GM12891 (cell line): ENCODE measurements around the gene SRP14.
"Not testable (repeated sequence)": the region's sequence is repeated elsewhere in the genome, so short reads cannot be mapped to it uniquely, and the experiment has no call there.

Experiments used
- DNase-seq: peaks from one replicate; pipeline ENCODE4 v3.0.0; 2011; ENCODE audit warnings: low spot score; ENCODE audit not compliant: insufficient read length
- FAIRE-seq: peaks from 2 replicates; lab custom pipeline; 2011; peaks lifted over from hg19 to GRCh38; lab: Jason Lieb, UNC
- PAX5 ChIP-seq: IDR thresholded peaks from 2 replicates; pipeline ENCODE4 v1.6.1; 2011; ENCODE audit warnings: low read length, moderate library complexity, mild to moderate bottlenecking; ENCODE audit not compliant: insufficient read depth, severe bottlenecking
- POLR2A ChIP-seq: IDR thresholded peaks from 2 replicates; pipeline ENCODE4 v1.6.1; 2011; ENCODE audit warnings: low read depth, low read length, control low read depth
- POLR2AphosphoS5 ChIP-seq: IDR thresholded peaks from 2 replicates; pipeline ENCODE4 v1.6.1; 2011; ENCODE audit warnings: low read depth, low read length, control low read depth
- POU2F2 ChIP-seq: IDR thresholded peaks from 2 replicates; pipeline ENCODE4 v1.6.1; 2011; ENCODE audit warnings: low read depth, mild to moderate bottlenecking, control low read depth, low read length, moderate library complexity
- SPI1 ChIP-seq: IDR thresholded peaks from 2 replicates; pipeline ENCODE4 v1.6.1; 2011; ENCODE audit warnings: low read depth, low read length, control low read depth
- TAF1 ChIP-seq: IDR thresholded peaks from 2 replicates; pipeline ENCODE4 v1.6.1; 2011; ENCODE audit warnings: low read depth, low read length, control low read depth

SRP14 gene

DNA sequence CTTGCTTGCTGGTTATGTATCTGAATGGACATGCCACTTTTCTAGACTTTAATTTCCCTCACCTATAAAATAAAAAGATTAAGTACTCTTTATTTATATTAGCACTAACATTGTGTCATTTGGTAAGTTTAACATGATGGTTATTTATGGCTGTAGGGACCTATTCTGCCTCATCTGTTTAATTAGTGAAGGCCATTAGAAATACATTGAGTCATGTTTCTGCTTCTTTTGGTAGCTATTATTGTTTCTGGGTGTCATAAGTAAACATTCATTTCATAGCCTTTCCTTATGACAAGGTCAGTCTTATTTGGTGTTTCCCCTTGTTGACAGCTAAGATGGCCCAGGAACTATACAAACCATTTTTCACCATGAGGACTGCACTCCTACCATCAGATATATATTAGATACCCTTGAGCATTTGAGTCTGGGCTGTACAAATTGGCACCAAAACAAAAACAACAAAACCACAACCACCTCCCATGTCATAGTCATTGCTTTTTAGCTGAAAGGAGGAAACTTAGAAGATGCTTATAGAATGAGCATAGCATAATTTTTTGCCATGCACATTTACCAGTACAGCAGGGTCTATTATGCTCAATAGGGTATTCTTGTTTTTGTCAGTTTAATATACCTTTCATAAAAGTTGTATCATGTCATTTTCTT, 39.3 kb downstream of the SRP14 start:
- FAIRE-seq, result no peak
- TF ChIP-seq TAF1 (no peak), POLR2AphosphoS5 (no peak), PAX5 (no peak), POLR2A (no peak), SPI1 (no peak), POU2F2 (no peak)
- no peak for DNase-seq

GRCh38 chr15:39998511-39999077, 40.4 kb downstream of the SRP14 start:
- no peak for FAIRE-seq

DNA sequence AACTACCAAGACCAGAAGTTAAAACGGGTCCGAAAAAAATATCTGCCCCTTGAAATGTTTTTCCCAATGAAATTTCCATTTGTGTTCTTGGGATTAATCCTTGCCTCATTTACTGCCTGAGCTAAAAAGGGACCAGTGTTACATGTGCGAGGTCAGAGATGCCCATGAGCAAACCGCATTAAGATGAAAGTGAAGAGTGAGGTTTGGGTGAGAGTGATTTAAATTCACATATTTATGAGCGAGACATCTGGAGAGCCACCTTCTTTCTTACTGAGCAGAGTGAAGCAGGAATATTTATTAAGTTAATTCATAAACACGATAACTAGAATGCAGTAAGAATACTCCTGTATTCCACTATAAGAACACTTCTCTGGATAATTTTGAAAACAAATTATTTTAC, 41.3 kb downstream of the SRP14 start:
- TF ChIP-seq PAX5 (no peak), TAF1 (no peak), SPI1 (no peak), POU2F2 (no peak), POLR2A (no peak)
- no peak for FAIRE-seq
- no peak for DNase-seq

More at GRCh38 chr15:39998511-39999077, 40.4 kb downstream of the SRP14 start:
- no peak for DNase-seq
- TF ChIP-seq TAF1 (no peak), POU2F2 (no peak), PAX5 (no peak), POLR2AphosphoS5 (no peak), SPI1 (no peak), POLR2A (no peak)

DNA sequence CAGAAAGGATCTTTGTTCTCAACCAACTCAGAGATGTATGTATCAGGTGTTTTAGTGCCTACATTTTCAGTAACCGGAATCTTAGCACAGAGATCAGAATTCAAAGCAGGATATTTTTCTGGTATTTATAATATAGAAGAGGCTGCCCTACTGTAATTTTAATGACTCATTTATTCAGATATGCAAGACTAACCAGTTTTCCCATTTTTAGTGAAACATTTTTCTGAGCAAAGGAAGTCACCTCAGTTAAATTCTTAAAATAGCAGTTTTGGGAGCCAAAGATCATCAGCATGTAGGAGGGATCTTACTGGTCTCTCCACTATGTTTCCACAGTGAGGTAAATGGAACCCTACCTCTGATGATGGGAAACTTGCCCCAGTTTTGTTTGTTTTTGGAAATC, 42.0 kb downstream of the SRP14 start:
- DNase-seq, result no peak
- TF ChIP-seq POLR2A, result no peak
- TF ChIP-seq SPI1, result no peak
- TF ChIP-seq POU2F2, result no peak
- no peak for FAIRE-seq

GRCh38 chr15:39996228-39996627, 42.8 kb downstream of the SRP14 start:
- FAIRE-seq, DNase-seq: not testable (repeated sequence)

DNA sequence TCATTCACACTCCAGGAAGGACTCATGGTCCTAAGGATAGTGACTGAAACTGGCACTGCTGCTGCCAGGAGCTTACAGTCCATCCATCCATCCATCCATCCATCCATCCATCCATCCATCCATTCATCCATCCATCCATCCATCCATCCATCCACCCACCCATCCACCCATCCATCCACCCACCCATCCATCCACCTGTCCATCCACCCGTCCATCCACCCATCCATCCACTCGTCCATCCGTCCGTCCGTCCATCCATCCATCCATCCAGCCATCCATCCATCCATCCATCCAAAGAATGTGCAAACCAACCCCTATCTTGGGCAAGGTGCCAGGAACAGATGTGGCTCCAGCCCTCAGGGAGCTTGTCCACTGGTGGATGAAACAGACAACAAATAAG, 46.0 kb downstream of the SRP14 start:
- not testable (repeated sequence) for FAIRE-seq, DNase-seq

DNA sequence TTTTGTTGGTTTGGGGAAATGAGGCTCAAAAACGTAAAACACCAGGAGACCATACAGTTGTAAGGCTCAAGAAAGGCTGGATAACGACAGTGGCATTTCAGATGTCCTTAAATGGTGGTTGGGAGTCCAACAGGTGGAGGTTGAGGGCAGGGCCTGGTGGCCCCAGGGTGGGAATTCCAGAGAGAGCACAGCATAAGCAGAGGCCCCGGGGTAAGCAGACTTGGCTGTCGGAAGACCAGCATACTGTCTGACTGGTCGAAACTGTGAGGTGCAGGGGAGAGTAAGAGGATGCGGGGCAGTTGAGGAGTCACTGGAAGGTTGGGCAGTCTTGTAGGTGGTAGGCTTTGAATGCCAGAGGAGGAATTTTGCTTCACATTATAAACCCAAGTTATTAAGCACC, 48.3 kb downstream of the SRP14 start:
- no peak for DNase-seq
- no peak for FAIRE-seq
- TF ChIP-seq POLR2A (no peak), POLR2AphosphoS5 (no peak), PAX5 (no peak)

- DNase-seq (no peak), FAIRE-seq (no peak)
- TF ChIP-seq SPI1, result no peak
- TF ChIP-seq TAF1, result no peak
- TF ChIP-seq POLR2A, result no peak
- no peak for TF ChIP-seq PAX5
- no peak for TF ChIP-seq POU2F2
- no peak for TF ChIP-seq POLR2AphosphoS5
Observed at GRCh38 chr15:39987821-39988220, 51.2 kb downstream of the SRP14 start.
